ENCODE results near the gene SEMA6A.

Gene SEMA6A

DNA sequence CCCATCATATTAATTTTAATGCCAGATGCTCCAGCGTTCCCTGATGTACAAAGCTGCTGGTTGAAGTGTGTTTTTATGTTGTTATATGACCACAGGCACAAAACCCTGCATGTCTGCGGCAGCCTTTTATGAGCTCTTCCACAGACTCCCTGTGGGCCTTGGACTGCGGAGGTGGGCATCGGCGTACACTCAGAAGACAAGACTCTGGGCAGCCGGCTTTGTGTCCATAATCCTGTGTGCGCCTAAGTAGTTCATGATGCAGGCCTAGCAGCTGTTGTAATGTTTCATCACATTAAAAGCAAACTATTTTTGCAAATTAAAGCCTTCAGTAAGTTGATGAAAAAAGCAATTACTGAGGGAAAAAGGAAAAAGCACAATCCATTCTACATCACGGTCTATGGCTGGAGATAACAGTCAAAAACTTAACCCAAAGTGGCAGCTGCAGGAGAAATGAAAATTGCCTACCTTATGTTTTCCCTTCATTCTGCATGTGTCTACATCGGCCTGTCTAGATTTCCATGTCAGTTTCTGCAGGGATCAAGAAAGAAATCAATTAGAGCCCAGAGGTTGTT, 78.8 kb downstream of the SEMA6A start:
- DNase-seq (ENCODE audit: low read depth), result no peak

DNA sequence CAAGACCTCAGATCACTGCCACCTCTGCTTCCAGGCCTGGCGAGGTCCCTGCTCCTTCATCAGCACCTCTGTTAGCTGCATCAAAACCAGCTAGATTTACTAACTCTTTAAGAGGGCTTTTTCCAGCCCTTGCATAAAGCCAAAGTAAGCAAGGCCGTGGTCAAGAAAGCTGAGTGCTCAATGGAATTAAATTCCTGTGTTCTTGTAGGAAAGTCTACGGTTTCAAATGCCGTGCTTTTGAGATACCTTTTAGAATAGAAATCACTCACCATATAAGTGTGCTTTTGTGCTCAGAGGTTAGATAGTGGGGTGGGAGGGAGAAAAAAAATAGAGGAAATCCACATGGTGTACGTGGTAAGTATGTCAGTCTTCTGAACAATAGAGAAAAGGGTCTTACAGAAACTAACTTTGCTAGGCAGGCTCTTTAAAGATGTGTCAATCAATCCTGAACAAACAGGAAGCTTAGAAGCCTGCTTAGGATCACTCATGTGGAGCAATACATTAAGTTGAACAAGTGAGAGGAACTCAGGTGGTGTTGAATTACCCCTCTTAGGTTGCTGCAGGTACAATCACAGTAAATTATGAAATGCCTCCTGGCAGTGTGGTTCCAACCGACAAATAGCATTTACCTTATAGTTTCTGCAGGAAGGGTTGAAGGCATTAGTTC, 79.7 kb downstream of the SEMA6A start:
- DNase-seq (ENCODE audit: low read depth), result no peak

GRCh38 chr5:116492776-116493175, 81.8 kb downstream of the SEMA6A start:
- no peak for DNase-seq (ENCODE audit: low read depth)

GRCh38 chr5:116492016-116492623, 82.5 kb downstream of the SEMA6A start:
- peak; percentile 87 for DNase-seq (ENCODE audit: low read depth)

- DNase-seq (ENCODE audit: low read depth), result peak; percentile 17
Measured at GRCh38 chr5:116488356-116489041, 86.1 kb downstream of the SEMA6A start.

DNA sequence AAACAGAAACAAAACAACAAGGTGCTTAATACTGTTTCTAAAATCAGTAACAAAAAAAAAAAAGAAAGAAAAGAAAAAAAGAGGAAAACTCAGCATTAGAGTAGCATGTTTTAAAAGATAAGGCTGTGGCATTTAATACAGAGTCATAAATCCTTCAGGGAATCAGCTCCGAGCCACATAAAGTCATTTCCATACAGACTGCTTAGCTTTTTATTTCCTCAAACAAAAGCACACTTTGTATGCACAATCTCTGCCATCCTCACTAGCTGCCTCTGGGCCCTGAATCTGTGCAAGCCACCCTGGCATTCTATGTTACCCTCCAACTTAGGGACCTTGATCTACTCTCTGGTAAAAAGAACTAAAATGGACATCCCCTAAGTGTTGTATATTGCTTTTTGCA, 87.6 kb downstream of the SEMA6A start:
- DNase-seq (ENCODE audit: low read depth), result no peak

- no peak for DNase-seq (ENCODE audit: low read depth)
Measured at GRCh38 chr5:116486588-116486987, 88.0 kb downstream of the SEMA6A start.

DNA sequence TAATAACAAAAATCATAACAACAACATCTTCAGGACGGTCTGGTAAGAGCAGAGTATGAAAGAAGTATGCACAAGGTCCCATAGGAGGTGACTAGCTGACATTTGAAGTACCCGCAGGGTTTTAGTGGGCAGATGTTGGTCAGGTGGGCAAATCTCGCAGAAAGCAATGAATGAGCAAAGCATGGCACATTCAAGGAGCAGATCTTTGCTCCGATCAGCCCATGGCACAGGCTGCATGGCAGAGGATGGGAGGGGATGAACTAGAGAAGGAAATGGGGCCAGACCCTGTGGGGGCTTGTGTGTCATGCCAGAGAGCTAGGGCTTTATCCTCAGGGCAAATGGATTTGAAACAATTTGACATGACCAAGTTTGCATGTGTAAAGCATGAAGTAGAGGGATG, 90.0 kb downstream of the SEMA6A start:
- no peak for DNase-seq (ENCODE audit: low read depth)

- peak; percentile 37 for DNase-seq (ENCODE audit: low read depth)
Measured at GRCh38 chr5:116482394-116482793, 92.2 kb downstream of the SEMA6A start.

GRCh38 chr5:116480894-116481510, 93.6 kb downstream of the SEMA6A start:
- DNase-seq (ENCODE audit: low read depth), result no peak

DNA sequence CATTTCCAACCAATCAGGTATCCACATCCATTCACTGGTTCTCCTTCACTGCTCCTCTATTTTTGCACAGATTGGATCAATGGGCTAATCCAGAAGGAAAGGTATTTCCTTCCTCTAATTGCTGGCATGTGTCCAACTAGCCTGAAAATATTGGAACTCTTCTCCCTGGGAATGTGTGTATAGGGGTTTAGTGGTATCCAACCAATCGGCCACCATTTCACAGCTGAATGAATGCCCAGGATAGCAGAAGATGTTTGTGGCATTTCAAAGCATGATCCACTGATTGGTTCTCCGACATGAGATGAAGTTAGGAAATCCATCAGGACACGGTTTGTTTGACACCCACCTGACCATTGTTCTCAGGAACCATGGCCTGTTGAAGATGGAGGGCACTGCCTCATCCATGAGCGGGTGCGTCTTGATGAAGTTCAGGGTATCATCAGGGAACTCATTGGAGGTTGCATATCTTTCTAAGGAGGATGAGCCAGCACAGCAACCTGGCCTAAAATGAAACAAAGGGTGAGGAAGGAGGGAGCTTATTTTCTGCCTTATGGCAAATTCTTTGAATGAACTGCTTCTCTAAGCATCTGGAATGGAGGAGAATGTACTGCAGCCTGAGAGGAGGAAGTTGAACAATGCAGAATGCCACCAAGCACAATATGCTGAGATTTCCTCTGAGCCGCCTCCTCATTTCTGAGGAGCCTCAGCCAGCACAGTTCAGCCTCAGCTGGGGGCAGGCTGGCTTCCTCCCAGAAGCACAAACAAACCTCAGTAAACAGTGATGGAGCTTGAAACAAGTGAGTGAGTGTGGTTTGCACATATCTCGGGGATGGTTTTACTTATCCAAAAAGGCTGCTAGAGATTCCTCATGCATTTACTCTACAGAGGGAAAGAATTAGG, 94.6 kb downstream of the SEMA6A start:
- no peak for DNase-seq (ENCODE audit: low read depth)

DNA sequence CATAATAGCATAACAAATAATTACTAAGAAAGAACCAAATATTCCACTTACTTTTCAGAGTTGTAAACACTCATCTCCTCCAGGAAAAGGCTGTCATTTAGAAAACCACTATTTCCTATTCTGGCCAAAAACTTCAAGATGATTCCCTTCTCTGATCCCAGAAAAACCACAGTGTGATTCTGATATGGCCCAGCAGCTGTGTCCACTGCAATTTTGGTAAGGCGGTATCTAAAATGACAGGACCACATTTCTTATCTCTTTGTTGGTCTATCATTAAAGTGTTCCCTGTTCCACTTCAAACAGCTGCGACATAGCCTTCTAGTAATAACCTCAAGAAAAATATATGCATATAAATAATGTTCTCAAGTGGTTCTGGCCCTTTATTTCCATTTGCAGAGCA, 96.1 kb downstream of the SEMA6A start:
- no peak for DNase-seq (ENCODE audit: low read depth)

DNA sequence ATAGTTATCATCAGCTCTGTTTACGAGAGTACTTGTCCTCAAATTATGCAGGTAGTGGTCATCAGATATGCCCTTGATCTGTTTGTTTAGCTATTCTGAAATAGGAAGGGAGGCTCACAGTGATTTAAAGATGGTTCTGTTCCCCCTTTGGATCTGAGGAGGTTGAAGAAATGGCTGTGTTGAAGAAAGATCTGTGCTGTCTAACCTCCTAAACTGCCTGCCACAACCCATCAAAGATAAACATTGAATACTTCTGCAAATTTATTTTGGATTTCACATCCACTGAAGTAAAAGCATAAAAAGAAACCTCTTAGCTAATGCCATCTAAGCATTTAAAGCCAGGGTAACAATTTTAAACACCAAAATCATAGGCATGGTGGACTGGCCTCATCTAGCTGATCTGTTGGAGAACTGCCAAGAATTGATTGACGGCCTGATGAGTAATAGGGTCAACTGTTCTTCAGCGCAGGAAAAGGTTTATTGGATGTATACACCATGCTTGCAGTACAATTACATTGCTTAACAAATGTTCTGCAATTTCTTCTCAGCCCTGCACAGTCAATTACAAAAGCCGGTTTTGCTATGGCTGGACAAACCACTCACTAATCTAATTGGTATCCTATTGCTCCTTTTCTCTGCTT, 97.6 kb downstream of the SEMA6A start:
- no peak for DNase-seq (ENCODE audit: low read depth)

DNA sequence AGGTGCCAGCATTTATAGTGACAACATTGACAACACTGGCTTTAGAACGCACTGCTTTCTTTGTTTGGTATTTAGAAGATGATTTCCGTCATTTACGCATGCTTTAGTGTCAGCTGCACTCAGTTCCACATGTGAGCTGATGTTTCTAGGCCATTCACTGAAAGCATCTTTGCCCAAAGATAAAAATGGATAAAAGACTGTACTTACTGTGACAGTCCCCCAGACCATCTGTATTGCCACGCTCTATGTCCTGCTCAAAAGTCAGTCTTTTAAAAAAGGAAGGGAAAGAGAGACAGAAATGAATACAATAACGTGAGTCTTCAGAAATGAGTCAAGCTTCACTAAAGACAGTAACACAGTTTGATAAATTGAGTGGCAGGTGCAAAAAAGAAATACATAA, 99.3 kb downstream of the SEMA6A start:
- no peak for DNase-seq (ENCODE audit: low read depth)

DNA sequence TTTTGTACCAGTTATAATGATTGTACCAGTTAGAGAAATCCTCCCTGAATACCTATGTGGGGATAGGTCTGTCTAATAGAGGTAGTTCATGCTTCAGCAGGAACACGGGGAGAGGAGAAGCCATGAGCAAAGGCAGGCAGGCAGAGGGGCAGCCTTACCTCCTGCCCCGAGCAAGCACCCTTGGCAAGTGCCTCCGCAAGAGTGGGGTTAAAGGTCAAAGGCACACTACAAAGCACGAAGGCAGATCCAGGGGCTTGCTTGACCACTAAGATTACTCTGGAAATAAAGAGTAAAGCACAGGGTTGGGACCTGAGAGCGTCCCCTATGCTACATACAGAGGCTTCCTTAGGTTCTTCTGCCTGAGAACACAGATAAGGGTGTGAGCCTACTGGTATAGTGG, 100.9 kb downstream of the SEMA6A start:
- DNase-seq (ENCODE audit: low read depth), result no peak

- DNase-seq (ENCODE audit: low read depth), result no peak
Measured at GRCh38 chr5:116472274-116472673, 102.3 kb downstream of the SEMA6A start.

GRCh38 chr5:116469631-116470030, 105.0 kb downstream of the SEMA6A start:
- DNase-seq (ENCODE audit: low read depth), result no peak

- DNase-seq (ENCODE audit: low read depth), result no peak
Measured at GRCh38 chr5:116468583-116468982, 106.0 kb downstream of the SEMA6A start.

GRCh38 chr5:116467465-116467843, 107.2 kb downstream of the SEMA6A start:
- no peak for DNase-seq (ENCODE audit: low read depth)

DNA sequence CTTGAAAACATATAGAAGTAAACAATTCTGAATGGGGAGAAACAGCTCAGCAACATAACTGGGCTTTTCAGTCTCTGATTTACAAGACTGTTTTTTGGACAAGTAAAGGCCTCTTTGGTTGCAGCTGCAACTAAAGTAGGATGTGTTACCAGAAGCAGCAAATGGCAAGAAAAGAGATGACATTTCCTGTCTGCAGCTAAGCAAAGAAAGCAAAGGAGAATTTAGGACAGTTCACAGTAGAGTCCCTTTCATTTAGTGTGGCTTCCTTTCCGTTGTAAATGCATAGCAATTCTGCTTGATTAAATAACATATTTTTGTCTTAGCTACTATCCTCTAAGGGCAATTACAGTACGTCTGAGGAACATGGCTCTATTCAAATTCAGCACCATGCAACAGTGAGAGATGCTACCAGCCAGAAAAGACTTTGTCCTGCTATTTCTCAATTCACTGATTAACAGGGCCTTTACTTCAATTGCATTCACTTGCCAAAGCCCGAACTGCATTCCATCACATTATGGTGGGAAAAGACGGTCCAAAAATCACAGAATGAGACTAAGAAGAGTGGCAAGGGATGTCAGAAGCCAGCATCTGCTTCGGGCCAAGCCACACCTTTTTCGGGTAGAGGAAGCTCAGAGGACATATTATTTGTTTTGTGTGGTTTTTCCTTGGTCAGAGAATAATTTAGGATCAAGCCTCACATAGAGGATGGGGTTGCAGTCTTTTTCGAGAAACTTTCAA, 107.7 kb downstream of the SEMA6A start:
- no peak for DNase-seq (ENCODE audit: low read depth)
